IPS-18a (cell line): ENCODE measurements around the gene RAET1E.
"Not testable (repeated sequence)": the region's sequence is repeated elsewhere in the genome, so short reads cannot be mapped to it uniquely, and the experiment has no call there.

ENCODE experiments used
- H3K27ac ChIP-seq: one replicate; pipeline ENCODE4 v1.5.1; 2013; ENCODE audit warnings: low read length
- H3K27me3 ChIP-seq: one replicate; pipeline ENCODE4 v1.6.1; 2013; ENCODE audit warnings: mild to moderate bottlenecking, low read length; ENCODE audit not compliant: control insufficient read depth, insufficient read depth
- H3K36me3 ChIP-seq: one replicate; pipeline ENCODE4 v1.6.1; 2013; ENCODE audit warnings: low read depth, low read length; ENCODE audit not compliant: control insufficient read depth
- H3K4me1 ChIP-seq: one replicate; pipeline ENCODE4 v1.6.1; 2013; ENCODE audit warnings: low read depth, low read length; ENCODE audit not compliant: control insufficient read depth
- H3K4me3 ChIP-seq: one replicate; pipeline ENCODE4 v1.5.1; 2013; ENCODE audit warnings: low read length
- H3K9ac ChIP-seq: one replicate; pipeline ENCODE4 v1.6.1; 2013; ENCODE audit warnings: mild to moderate bottlenecking, low read length, moderate library complexity
- H3K9me3 ChIP-seq: one replicate; pipeline ENCODE4 v1.6.1; 2013; ENCODE audit warnings: low read depth, low read length; ENCODE audit not compliant: control insufficient read depth

RAET1E gene

GRCh38 chr6:149918151-149918905 lies 20.4 kb upstream of the RAET1E start:
- Histone ChIP-seq H3K36me3 (no peaks in the 10 kb centered on the region), H3K27me3 (peaks cover 44% of the 10 kb centered on the region), H3K4me3 (no peak overlapping the region), H3K9ac (no peak overlapping the region), H3K4me1 (peaks cover 2% of the 10 kb centered on the region), H3K9me3 (no peaks in the 10 kb centered on the region), H3K27ac (no peak overlapping the region)

GRCh38 chr6:149917679-149918078 lies 19.8 kb upstream of the RAET1E start:
- no peak overlapping the region for H3K27ac ChIP-seq
- H3K36me3 ChIP-seq = no peaks in the 10 kb centered on the region
- no peaks in the 10 kb centered on the region for H3K4me1 ChIP-seq
- no peak overlapping the region for H3K9ac ChIP-seq
- peaks cover 38% of the 10 kb centered on the region for H3K27me3 ChIP-seq
- no peak overlapping the region for H3K4me3 ChIP-seq
- H3K9me3 ChIP-seq = no peaks in the 10 kb centered on the region

DNA sequence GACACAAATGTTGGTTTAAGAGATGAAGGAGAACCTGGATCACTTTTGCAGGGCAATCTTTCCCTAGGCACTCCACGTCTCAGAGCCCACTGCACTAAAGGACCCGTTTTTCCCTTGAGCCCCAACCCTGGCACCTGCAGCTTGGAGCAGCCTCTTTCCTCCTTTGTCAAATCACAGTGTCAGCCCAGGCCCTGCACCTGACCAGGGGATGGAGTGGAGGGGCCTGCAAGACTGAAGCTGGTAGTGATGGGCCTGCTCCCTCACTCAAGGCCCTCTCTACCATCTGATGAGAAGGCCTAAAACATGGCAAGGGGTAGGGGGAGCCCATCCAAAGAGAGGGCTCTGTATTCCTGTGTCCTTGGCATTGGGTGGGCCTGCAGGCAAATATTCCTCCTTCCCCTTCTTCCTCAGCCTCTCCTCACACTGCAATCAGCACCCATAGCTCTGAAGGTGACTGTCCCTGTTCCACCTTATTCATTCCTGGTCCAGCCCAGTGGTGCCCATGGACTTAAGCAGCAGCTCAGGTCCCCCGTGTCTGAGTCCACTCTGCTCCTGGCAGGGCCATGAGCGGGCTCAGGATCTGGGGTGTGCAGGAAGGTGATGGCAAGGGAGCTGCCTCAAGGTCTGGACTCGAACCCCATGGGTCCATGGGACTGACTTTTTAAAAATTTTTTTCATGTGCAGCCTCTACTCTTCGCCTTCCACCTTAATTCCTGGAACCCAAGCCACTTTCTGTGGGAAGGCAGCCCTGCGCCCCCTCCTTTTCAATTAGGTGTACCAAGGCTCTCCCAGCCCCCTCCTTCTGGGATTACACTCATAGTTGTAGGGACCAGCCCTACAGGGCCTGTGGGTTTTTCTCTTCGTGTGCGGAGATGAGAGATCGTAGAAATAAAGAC lies 18.3 kb upstream of the RAET1E start:
- Histone ChIP-seq H3K27me3 (peaks cover 23% of the 10 kb centered on the region), H3K9ac (no peak overlapping the region), H3K4me1 (no peaks in the 10 kb centered on the region), H3K4me3 (no peak overlapping the region), H3K9me3 (no peaks in the 10 kb centered on the region), H3K36me3 (no peaks in the 10 kb centered on the region), H3K27ac (no peak overlapping the region)

DNA sequence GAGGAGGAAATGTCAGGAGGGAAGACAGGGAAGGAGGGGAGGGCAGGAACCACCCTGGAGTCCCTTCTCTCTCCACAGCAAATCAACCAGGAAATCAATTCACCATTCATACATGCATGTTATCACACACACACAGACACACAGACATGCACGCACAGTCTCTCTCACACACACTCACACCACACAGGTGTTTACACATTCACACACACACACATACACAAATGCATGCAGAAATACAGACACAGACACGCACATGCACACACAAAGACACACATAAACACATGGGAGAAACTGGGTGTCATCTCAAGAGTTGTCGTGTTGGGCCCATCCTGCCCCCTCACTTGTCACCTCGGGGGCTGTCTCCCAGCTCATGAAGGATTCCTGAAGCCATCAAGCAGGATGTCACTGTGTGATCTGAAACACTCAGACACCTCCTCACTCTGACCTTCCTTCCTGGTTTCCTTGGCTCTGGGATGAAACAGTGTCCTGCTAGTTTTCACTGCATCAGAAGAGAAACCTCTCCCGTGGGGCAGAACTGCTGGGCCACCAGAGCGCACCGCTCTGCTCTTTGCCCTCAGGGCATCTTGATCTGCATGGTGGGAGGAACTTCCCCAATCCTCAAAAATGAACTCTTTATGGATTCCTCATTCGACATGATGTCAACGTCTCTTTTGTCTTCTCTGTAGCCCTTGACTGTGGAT lies 15.8 kb upstream of the RAET1E start:
- Histone ChIP-seq H3K9me3 (peaks cover 5% of the 10 kb centered on the region), H3K9ac (no peak overlapping the region), H3K4me3 (no peak overlapping the region), H3K27ac (no peak overlapping the region), H3K4me1 (no peaks in the 10 kb centered on the region), H3K27me3 (peaks cover under 1% of the 10 kb centered on the region), H3K36me3 (no peaks in the 10 kb centered on the region)

DNA sequence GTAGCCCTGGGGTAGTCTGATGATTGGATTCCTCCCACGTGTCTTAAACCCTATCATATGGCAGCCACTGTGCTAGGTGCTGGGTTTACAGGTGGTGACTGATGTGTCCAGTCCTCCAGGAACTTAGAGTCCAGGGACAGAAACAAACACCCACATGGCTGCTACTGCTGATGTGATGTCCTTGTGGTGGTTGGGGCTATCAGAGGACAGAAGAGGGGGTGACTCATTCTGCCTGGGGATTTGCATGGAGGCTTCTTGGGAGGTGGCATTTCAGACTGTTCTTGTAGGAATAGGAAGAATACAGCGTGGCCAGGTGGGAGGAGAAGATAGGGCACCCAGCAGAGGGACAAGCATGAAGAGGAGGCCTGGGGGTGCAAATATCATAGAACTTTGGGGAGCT lies 15.2 kb upstream of the RAET1E start:
- Histone ChIP-seq H3K27ac (no peak overlapping the region), H3K4me3 (no peak overlapping the region), H3K4me1 (no peaks in the 10 kb centered on the region), H3K9ac (no peak overlapping the region), H3K27me3 (no peaks in the 10 kb centered on the region), H3K36me3 (no peaks in the 10 kb centered on the region), H3K9me3 (peaks cover 10% of the 10 kb centered on the region)

DNA sequence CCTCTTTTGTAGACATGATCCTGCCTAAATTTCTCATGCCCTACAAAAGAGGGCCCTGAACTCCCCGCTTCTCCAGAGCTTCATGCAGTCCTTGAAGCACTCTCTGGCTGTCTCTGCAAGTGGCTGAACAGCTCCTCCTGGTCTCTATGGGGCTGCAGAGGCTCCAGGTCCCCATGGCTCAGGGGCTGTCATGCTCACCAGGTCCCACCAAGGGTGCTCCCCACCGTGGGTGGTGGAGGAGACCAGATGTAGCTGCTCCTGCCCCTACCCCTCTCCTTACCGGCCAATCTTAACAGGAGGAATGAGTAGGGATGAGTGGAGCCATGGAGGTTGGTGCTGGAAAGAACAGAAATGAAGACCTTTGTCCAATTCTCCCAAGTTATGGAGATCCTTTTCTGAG lies 14.8 kb upstream of the RAET1E start:
- H3K27ac ChIP-seq, H3K4me3 ChIP-seq, H3K9ac ChIP-seq, H3K27me3 ChIP-seq, H3K4me1 ChIP-seq, H3K36me3 ChIP-seq: not testable (repeated sequence)
- H3K9me3 ChIP-seq = peaks cover 13% of the 10 kb centered on the region

DNA sequence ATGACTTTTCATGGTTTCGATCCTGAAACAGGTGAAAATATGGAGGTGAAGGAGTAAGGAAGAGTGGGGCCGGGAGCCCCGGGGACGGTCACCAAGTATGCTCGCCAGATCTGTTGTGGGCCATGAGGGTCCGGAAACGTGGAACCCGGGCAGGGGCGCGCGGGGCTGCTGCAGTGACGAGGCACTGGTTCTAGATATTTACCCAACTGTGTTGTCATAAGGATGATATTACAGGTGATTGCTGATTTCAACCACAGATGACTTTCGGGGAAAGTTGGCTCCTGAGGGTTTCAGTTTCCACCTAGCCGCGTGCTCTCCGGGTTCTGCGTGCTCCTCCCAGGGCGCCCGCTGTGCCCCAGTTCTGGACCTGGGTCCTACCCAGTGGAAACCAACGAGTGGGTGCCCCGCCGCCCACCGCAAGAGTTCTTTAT lies 12.8 kb upstream of the RAET1E start:
- Histone ChIP-seq H3K4me1 (no peaks in the 10 kb centered on the region), H3K27me3 (no peaks in the 10 kb centered on the region), H3K9me3 (peaks cover 13% of the 10 kb centered on the region), H3K36me3 (no peaks in the 10 kb centered on the region), H3K27ac (no peak overlapping the region), H3K9ac (no peak overlapping the region), H3K4me3 (no peak overlapping the region)

DNA sequence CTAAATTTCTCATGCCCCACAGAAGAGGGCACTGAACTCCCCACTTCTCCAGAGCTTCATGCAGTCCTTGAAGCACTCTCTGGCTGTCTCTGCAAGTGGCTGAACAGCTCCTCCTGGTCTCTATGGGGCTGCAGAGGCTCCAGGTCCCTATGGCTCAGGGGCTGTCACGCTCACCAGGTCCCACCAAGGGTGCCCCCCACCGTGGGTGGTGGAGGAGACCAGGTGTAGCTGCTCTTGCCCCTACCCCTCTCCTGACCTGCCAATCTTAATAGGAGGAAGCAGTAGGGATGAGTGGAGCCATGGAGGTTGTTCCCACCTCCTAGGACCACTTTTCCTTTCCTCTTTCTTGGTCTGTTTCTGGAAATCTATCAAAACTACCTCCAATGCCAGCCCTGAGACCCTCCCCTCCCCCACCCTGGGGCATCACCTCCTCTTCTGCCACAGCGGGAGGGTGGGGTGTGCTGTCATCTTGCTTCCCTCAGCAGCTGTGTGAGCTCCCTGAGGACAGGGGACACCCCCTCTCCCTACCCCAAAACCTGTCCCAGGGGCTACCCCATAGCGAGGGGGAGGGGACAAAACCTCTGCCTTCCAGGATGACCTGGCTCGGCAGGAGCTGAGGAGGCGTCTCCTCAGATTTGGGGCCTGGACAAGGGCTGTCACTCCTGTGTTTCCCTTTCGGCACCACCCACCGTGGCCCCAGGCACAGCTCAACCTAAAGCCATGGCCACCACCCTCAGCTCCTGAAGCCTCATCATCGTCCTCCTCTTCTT lies 12.0 kb upstream of the RAET1E start:
- H3K4me3 ChIP-seq = no peak overlapping the region
- no peak overlapping the region for H3K9ac ChIP-seq
- H3K4me1 ChIP-seq = no peaks in the 10 kb centered on the region
- H3K27ac ChIP-seq = no peak overlapping the region
- peaks cover 13% of the 10 kb centered on the region for H3K9me3 ChIP-seq
- H3K36me3 ChIP-seq = no peaks in the 10 kb centered on the region
- no peaks in the 10 kb centered on the region for H3K27me3 ChIP-seq

GRCh38 chr6:149908480-149908879 lies 10.6 kb upstream of the RAET1E start:
- not testable (repeated sequence) for H3K27me3 ChIP-seq, H3K27ac ChIP-seq

GRCh38 chr6:149907317-149907716 lies 9.4 kb upstream of the RAET1E start:
- H3K27ac ChIP-seq = no peak overlapping the region
- no peak overlapping the region for H3K4me3 ChIP-seq
- H3K4me1 ChIP-seq = no peaks in the 10 kb centered on the region
- no peaks in the 10 kb centered on the region for H3K27me3 ChIP-seq
- peaks cover 13% of the 10 kb centered on the region for H3K9me3 ChIP-seq
- no peaks in the 10 kb centered on the region for H3K36me3 ChIP-seq
- H3K9ac ChIP-seq = no peak overlapping the region

More at GRCh38 chr6:149908480-149908879, 10.6 kb upstream of the RAET1E start:
- H3K9ac ChIP-seq, H3K36me3 ChIP-seq, H3K4me3 ChIP-seq, H3K4me1 ChIP-seq: not testable (repeated sequence)
- H3K9me3 ChIP-seq = peaks cover 13% of the 10 kb centered on the region

DNA sequence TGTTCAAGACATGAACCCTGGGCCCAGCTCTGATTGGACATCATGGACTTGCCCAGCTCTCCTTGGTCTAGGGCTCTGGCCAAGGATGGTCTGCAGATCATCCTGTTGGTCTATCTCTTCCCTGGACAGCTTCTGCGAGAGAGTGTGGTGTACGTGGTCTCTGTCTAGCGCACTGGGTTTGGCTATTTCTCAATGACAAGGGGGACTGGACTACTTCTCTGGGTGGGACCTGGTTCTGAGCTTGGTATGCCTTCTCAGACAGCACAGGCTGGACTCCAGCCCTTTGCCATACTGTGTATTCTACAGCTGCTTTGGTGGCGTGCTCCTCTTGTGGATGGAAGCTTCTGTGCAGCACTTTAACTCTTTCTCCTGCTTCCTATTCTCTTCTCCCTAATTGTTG lies 8.5 kb upstream of the RAET1E start:
- no peak overlapping the region for H3K9ac ChIP-seq
- no peaks in the 10 kb centered on the region for H3K4me1 ChIP-seq
- no peak overlapping the region for H3K27ac ChIP-seq
- no peaks in the 10 kb centered on the region for H3K27me3 ChIP-seq
- no peak overlapping the region for H3K4me3 ChIP-seq
- H3K9me3 ChIP-seq = peaks cover 13% of the 10 kb centered on the region
- H3K36me3 ChIP-seq = no peaks in the 10 kb centered on the region
